ENCODE results near the gene MECP2.
"Not testable (repeated sequence)": the region's sequence is repeated elsewhere in the genome, so short reads cannot be mapped to it uniquely, and the experiment has no call there.

Gene MECP2

GRCh38 chrX:154014429-154015380, 82.8 kb downstream of the MECP2 start:
- no peak for DNase-seq

DNA sequence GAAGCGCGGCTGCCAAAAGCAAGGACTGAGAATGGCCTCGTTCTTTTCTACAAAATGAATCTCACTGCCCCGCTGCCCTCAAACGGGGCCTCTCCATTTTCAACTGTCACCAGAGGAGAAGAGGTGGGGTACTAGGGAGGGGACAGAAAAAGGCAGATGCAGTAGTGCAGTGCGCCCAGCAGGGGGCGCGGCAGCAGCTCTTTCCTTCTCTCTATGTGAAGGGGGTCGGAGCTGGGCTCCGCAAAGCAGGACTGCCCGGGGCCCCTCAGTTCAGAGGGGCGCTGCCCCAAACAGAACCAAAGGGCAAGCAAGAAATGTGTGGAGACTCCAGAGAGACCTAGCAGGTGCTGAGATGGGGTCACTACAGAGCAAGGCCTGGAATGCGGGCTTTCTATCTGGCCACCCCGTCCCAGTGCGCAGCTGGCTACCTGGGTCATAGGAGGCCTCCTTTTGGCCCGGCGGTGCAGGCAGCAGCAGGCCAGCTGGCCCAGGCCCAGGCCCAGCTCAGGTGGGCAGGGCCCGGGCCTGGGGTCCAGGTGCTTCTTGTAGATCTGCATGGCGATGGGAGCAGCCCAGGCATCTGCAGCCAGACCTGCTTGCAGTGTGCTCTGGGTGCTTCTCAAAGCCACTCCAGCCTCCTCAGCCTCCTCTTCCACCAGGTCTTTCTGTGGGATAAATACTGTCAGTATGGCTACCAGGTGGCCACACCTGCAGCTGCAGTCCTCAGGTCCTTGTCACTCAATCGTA, 83.7 kb downstream of the MECP2 start:
- no peak for DNase-seq

- DNase-seq = no peak
These were observed 84.5 kb downstream of the MECP2 start for GRCh38 chrX:154013001-154013421.

GRCh38 chrX:154012336-154012991, 85.1 kb downstream of the MECP2 start:
- DNase-seq = no peak

GRCh38 chrX:154011376-154012335, 85.9 kb downstream of the MECP2 start:
- DNase-seq = no peak

DNA sequence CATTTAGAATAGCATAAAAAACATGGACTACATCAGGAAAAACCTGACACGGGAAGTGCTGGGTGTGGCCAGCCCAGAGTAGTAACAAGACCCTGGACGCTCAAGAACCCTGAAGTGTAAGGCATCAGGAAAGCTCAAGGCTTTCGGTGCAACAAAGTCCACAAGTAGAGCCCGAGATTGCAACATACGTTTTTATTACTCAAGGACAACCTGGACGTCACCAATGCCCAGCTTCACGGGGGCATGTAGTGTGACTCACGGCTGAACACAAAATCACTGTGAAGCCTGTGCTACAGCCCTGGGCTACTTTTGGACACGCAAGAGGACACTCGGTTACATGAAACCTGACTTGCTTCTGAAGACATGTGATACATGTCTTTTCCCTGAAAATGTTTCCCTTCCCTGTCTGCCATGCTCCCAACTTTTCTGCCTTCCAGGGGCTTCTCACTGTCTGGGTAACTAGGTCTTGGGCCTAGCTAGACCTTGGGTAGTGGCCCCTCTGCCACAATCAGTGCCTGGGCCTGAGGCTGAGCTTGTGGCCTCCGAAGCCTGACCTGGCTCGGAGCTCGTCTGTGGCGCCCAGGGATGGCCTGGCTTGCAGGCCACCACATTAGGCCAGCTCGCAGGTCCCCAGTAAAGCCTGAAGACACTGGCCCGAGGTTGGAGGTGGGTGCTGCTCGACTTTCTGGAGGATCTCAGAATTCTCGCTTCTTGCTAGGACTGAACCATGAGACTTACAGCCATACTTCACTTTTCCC, 87.0 kb downstream of the MECP2 start:
- DNase-seq = no peak

GRCh38 chrX:154008521-154008920, 89.0 kb downstream of the MECP2 start:
- DNase-seq = no peak

GRCh38 chrX:154006947-154007346, 90.6 kb downstream of the MECP2 start:
- no peak for DNase-seq

DNA sequence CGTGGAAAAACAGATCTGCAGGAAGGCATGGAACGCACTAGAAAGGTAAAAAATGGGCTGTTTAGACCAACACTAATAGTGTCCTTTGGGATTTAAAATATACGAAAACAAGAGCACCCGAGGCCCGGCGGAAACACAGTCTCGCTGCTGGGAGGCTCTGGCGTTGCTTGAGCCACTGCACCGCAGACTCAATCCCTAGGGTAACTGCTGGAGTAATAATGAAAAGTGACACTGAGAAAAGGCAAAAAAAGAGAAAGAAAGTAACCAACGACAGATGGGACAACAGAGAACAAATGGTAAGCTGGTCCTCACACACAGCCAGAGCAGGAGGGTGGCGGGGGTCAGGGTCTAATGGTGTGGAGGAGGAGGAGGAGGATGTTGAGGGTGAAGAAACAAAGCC, 93.2 kb downstream of the MECP2 start:
- DNase-seq = no peak

DNA sequence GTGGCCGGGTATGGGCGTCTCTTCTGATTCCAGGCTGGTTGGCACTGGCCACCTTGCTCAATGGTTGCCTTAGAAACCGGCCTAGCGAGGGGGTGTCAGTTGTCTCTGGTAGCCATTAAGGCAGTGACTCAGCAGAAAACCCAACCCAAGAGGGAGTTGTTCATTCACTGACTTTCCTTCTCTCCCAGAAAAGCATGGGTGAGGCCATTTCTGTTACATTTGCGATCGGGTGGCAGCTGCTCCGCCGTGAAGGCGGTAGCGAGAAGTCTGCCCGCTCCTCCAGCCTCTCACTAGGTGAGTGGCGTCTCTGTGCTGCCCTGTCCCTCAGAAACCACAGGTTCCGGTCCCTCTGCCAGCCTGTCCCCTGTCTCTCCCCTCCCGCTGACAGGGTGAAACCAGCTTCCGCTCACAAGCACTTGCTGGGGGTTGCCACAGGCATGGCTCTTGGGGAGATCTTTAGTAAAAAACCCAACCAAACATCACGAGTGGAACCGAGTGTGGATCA, 95.2 kb downstream of the MECP2 start:
- DNase-seq = peak; percentile 75

DNA sequence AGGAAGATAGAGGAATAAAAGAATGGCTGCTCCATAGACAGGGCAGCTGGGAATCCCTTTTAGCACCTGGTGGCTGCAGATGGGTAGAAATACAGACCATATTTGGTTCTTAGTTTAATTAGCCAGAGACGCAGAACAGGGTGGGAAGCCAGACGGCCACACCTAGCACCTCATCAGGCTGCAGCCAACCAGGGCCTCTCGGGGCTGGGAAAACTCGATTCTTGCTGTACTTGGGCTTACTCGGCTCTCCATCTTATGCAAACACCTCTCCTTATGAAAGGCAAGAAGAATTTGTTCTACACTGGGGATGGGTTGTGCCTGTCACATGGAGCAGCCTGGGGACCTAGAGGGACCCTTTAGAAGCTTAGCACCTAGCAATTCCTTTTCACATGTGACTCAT, 97.5 kb downstream of the MECP2 start:
- DNase-seq = no peak

DNA sequence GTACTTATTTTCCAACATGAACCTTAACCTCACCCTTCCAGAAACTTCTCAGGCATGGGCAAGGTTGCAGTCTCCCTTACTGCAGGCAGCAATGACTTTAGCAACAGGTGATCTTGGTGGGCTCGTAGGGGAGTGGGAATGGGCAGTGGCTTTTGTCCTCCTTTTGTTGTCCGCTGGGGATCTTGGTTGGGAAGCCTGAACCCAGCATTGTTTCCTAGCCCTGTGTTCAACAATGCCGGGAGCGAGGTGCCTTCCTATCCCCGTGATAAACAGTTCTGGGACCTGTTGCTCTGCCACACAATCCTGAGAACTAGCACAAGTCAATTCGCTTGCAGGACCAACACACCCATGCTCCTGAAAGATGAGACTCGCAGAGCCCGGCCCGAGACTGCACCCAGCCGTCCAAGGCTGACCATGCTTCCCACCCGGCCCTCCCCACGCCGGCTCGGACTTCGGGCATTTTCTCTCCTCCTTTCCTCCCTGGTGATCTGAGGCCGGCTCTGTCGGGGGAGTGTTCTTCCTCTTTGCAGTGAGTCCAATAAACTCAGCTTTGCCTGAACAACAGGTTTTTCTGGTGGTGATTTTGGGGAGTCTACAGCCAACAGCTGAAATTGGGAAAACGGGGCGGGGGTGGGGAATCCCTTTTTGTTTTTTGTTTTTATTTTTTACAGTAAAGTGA, 98.0 kb downstream of the MECP2 start:
- DNase-seq = no peak

DNA sequence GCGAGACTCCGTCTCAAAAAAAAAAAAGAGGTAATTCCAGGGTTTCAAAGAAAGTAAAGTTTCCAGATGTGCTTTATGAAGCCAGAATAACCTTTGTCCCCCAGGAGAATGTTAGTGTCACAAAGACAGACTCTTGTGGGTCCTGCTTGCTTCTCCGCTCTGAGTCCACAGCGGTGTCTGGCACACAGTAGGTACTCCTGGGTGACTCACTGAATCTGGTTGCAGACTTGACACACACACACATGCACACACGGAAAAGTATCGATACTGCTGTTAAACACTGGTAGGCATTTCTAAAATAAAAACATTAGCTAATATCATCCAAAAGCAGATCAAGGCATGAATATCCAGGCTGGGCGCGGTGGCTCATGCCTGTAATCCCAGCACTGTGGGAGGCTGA, 102.0 kb downstream of the MECP2 start:
- no peak for DNase-seq

DNA sequence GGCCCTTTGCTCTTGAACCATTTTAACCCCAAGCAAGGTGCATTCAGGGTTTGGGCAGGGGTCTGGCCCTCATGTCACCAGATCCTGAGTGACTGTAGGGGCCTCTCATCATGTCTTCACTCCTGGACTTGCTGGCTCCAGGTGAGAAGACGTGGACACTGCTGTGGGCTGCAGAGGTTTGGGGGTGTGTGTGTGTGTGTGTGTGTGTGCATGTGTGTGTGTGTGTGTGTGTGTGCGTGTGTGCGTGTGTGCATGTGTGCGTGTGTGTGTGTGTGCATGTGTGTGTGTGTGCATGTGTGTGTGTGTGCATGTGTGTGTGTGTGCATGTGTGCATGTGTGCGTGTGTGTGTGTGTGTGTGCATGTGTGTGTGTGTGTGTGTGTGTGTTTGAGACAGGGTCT, 103.1 kb downstream of the MECP2 start:
- DNase-seq = not testable (repeated sequence)

- DNase-seq = no peak
These were observed 103.5 kb downstream of the MECP2 start for GRCh38 chrX:153993978-153994377.

GRCh38 chrX:153993079-153993478, 104.4 kb downstream of the MECP2 start:
- no peak for DNase-seq

DNA sequence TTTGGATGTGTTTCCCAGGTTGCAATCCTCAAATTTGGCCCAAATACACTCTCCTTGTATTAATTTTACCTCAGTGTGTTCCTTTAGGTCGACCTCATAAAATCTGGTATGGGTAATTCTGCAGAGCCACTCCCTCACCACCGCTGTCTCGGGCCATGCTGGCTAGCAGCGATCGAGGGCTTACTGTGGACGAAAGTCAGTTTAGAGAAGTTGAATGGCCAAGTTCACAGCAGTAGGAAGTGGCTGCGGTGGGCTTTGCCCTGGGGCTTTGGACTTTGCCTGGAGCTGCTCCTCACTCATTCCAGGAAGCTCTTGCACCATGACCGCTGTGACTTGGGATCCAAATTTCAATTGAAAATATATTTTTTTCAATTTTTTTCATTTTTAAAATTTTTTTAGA, 105.3 kb downstream of the MECP2 start:
- no peak for DNase-seq

GRCh38 chrX:153991013-153991580, 106.4 kb downstream of the MECP2 start:
- no peak for DNase-seq

DNA sequence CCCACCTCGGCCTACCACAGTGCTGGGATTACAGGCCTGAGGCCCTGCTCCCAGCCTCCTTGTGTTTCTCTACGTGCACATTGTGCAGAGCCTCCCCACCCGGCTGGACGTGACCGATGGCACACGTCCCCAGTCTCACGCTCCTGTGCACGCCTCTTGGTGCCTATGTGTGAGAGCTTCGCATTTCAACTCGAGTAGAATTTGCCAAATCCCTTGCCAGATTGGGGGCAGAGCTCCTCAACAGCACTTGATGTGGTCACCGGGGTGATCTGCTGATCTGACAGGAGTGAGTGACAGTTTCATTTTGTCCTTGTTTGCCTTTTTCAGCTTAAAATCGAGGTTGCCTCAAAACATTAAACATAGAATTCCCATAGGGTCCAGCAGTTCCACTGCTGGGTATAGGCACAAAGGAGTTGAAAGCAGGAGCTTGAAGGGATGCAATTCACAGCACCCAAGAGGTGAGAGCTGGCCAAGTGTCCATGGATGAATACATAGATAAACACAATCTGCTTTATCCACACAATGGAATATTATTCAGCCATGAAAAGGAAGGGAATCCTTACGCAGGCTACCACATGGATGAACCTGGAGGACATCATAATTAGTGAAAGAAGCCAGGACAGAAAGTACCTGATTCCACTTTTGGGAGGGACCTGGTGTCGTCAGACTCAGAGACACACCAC, 107.4 kb downstream of the MECP2 start:
- DNase-seq = no peak

DNA sequence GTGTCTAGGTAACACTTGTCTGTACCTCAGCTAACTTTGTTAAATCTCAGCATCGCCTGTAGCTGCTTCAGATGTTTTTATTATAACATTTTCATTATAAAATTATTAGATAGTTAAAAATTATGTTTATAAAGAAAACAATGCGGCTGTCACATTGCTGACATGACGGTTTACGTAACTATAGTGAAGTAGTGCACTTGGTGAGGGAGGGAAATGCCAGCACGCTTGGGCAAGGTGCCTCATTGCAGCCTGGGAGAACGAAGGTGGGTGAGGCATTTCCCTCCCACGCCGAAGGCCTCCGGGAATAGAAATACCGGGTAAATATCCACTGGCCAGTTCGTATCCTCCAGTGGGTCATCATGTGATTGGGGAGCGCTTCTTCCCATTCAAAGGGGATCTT, 109.0 kb downstream of the MECP2 start:
- DNase-seq = no peak

All from NCI-H1092 (cell line).